HG02943 (cell line): ENCODE measurements around the gene NANOS3.
"Not testable (repeated sequence)": the region's sequence is repeated elsewhere in the genome, so short reads cannot be mapped to it uniquely, and the experiment has no call there.

Experiments
- ATAC-seq: cut with Tn5 transposase; IDR thresholded peaks from one replicate; pipeline ENCODE4 v1.9.1; 2021; ENCODE audit warnings: mild to moderate bottlenecking, low read depth, moderate library complexity; ENCODE audit not compliant: unreplicated experiment

The NANOS3 gene

GRCh38 chr19:13914777-13915176 is 37.8 kb downstream of the NANOS3 start:
- ATAC-seq, result no peak

DNA sequence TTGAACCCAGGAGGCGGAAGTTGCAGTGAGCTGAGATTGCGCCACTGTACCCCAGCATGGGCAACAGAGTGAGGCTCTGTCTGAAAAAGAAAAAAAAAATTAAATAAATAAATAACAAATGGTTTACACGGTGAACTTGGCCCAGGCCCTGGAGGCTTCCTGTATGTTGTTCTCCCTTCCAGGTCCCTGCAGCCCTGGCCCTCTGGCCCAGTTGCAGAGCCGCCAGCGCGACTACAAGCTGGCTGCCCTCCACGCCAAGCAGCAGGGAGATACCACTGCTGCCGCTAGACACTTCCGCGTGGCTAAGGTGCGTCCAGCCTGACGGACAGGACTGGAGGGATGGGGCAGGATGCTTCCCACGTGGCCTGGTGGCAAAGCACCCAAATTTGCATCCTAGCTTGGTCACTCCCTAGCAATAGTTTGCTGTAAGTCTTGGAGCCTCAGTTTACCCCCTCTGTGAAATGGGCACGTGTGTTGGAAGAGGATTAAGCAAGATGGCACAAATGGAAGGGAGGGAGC is 41.0 kb downstream of the NANOS3 start:
- no peak for ATAC-seq

DNA sequence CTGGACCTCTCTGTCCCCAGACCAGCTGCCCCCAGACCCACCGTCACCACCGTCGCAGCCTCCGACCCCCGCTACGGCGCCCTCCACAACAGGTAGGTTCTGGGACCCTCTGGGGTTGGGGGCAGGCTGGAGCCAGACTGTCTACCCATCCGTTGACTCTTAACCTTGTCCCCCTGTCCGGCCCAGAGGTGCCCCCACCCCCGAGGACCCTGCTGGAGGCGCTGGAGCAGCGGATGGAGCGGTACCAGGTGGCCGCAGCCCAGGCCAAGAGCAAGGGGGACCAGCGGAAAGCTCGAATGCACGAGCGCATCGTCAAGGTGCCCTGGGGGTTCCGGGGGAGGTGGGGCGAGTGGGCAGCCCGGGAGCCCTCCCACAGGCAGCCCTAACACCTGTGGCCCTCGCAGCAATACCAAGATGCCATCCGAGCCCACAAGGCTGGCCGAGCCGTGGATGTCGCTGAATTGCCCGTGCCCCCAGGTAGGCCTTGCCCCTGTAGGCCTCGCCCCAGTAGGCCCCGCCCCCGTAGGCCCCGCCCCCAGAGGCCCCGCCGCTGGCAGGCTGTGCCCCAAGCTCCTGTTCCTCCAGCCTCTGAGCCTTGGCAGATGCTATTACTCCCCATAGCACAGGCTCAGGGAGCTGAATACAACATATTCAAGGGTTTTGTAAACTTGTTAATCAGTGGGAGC is 41.9 kb downstream of the NANOS3 start:
- ATAC-seq, result no peak

GRCh38 chr19:13920524-13920923 is 43.6 kb downstream of the NANOS3 start:
- ATAC-seq, result no peak

- no peak for ATAC-seq
Observed at GRCh38 chr19:13920940-13921747, 44.2 kb downstream of the NANOS3 start.

DNA sequence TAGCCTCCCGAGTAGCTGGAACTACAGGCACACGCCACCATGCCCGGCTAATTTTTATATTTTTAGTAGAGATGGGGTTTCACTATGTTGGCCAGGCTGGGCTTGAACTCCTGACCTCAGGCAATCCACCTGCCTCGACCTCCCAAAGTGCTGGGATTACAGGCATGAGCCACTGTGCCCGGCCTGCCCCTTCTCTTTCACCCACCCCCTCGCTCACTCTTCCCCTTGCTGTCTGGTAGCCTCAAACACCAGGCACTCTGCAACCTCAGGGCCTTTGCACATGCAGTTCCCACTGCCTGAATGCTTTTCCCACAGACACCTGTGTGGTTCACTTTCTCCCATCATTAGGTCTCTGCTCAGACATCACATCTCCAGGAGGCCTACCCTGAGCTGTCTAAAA is 45.2 kb downstream of the NANOS3 start:
- ATAC-seq, result not testable (repeated sequence)

DNA sequence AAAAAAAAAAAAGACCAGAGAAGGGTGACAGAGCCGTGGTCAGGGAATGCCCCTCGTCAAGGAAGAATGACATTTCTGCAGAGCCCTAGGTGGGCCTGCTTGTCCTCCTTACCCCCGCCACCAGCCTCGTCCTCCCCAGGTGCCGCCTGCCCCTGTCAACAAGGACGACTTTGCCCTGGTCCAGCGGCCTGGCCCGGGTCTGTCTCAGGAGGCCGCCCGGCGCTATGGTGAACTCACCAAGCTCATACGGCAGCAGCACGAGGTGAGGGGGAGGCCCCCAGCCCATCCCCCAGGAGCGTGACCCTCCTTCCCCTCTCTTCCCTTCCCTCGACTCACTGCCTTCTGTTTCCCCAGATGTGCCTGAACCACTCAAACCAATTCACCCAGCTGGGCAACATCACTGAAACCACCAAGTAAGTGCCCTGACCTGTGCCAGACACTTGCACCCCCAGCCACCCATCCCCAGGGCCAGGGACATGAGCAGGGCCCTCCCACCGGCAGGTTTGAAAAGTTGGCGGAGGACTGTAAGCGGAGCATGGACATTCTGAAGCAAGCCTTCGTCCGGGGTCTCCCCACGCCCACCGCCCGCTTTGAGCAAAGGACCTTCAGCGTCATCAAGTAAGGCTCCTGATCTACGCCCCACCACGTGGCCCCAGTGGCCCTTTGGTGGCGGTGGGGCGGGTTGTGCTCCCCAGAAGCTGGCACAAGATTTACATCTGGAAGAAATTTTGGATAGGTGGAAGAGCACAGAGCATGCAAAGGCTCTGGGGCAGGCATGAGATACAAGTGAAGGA is 46.5 kb downstream of the NANOS3 start:
- no peak for ATAC-seq

DNA sequence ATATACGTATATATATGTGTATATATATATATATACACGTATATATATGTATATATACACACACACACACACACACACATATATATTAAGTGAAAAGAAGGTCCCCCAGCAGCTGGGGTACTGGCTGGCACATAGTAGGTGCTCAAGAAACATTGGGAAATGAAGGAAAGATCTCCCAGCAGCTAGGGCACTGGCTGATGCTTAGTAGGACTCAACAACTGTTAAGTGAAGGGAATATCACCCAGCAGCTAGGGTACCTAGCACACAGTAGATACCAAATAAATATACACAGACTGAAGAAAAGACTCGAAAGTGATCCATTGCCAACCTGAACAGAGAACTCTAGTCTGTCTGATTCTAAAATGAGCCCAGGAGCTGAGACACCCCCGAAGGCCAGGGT is 49.1 kb downstream of the NANOS3 start:
- no peak for ATAC-seq

DNA sequence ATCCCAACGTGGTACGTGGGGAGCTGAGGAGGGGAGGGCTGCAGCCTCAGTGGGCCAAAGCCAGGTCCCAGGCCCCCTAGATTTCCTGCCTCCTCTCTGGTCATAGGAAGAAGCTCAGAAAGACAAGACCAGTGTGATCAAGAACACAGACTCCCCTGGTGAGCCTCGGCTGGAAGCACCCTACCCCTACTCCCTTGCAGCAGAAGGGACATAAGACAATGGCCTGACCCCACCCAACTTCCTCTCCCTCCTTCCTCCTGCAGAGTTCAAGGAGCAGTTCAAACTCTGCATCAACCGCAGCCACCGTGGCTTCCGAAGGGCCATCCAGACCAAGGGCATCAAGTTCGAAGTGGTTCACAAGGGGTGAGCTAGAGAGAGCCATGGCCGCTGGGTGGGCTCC is 49.8 kb downstream of the NANOS3 start:
- ATAC-seq, result no peak

DNA sequence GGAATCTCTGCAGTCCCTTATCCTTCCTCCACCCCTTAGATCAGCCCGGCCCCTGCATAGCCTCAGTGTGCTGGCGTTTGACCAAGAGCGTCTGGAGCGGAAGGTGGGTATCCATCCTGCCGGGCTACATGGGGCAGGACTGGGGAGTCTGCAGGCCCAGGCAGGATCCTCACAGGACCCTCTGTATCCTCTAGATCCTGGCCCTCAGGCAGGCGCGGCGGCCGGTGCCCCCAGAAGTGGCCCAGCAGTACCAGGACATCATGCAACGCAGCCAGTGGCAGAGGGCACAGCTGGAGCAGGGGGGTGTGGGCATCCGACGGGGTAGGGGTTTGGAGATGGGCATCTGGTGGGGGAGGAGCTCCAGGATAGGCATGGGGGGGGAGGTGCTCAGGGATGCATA is 52.4 kb downstream of the NANOS3 start:
- ATAC-seq, result no peak

DNA sequence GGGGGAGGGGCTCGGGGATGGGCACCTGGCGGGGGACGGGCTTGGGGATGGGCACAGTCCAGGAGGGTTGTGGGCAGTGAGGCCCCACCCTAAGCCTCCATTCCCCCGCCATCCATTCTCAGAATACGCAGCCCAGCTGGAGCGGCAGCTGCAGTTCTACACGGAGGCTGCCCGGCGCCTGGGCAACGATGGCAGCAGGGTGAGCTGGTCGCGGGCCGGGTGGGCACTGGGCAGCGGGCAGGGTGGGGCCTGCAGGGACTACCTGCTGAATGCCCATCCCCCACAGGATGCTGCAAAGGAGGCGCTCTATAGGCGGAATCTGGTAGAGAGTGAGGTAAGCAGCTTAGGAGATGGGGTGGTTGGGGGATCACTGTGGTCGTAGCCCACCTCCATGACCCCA is 53.0 kb downstream of the NANOS3 start:
- no peak for ATAC-seq
